ENCODE data around the gene PGD.
A peak's percentile ranks its signal among the peaks of the same experiment; 100 is the strongest.

The PGD gene

DNA sequence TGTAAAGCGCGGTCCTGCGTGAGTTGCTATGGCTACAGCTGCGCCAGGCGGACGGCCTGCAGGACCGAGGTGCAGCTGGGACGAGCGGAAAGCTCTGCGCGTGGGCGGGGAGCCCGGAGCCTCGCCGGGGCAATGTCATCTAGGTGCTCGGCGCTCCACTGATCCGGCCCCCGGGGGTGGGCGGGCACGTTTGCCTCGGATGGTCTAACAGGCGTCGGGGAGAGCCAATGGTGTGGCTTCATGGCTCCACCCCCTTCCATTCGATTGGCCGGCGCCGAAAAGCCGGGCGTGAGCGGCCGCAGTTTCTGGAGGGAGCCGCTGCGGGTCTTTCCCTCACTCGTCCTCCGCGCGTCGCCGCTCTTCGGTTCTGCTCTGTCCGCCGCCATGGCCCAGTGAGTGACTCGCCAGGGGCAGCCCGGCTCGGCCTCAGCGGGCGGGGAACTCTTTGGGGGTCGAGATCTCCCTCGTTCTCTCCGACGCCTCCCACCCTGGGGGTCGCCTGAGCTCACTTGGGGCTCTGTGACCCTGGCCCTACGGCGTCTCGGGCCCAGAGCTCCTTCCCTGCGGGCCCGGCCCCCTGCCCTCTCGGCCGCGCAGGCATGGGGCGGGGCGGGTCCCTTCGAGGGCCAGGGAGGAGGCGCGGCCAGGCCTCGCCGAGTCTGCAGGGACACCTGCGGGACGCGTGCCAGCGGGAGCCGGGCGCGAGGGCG, at the start of gene PGD:
TSS of gene PGD (plus strand) at position 331 of the 710 bp plus-strand sequence. CDS start at position 385, 54 bp downstream.
- DNase-seq = peak; percentile 99

DNA sequence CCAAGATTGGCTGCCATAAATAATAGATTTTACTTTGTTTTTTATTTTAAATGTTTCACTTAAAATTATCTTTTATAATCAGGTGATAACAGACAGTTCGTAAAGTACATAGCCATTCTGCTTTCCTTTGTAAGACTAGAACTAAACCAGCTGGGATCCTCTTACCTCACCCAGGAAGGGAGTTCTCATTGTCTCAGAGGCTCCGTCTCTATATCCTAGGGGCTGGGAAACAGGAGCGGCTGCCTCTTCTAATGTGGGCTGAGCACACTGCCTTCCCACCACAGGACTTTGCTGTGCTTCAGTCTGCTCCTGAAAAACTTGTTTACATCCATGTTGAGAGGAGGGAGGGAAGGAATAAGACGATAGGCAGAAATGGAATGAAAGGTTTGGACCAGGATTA, 45.6 kb upstream of the PGD start:
- no peak for DNase-seq

GRCh38 chr1:10353693-10354092, 45.2 kb upstream of the PGD start:
- no peak for DNase-seq

- DNase-seq = no peak
These were observed 38.8 kb upstream of the PGD start for GRCh38 chr1:10360045-10360444.

GRCh38 chr1:10361515-10361914, 37.3 kb upstream of the PGD start:
- DNase-seq = no peak

DNA sequence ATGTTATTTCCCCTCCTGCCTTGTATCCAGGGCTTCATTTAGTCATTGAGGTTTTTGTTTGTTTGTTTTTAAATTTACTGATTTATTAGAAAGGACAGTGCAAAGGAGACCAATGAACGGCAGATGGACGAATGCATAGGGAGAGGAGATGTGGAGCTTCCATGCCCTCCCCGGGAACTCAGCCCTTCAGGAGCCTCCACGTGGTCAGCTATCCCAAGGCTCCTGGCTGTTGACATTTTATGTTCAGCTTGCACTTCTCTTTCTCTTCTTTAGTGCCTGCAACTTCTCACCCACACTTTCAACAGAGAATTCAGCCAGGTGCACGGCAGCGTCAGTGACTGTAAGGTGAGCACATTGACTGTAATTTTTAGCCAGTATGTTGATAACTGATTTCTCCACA, 30.7 kb upstream of the PGD start:
- DNase-seq = no peak

GRCh38 chr1:10374442-10374860, 24.4 kb upstream of the PGD start:
- DNase-seq = no peak

- DNase-seq = peak; percentile 91
These were observed 21.4 kb upstream of the PGD start for GRCh38 chr1:10377365-10378029.

- DNase-seq = peak; percentile 51
These were observed 20.6 kb upstream of the PGD start for GRCh38 chr1:10378081-10378841.

DNA sequence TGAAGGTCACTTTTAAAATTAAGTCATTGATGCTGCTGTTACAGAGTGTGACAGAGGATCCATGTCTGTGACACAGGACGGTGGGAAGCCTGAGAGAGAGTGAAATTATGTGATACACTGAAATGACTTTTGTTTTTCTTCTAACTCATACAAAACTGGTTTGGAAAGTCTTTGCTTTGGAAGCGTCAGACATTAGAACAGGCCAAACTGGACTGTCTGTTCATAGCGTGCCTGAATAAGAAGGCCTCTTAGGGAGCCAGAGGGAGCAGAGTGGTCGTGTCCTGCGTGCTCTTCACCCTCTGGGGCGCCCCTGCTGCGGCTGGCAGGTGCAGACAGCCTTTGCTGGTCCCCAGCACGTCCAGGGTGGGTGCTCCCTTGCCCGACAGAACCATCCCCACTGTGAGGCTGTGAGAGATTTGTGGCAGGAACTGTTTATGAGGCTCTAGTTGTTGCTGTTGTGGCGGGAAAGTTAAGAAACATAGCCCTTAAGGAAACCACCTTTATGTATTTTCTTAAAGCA, 19.7 kb upstream of the PGD start:
- no peak for DNase-seq

- DNase-seq = no peak
These were observed 19.2 kb upstream of the PGD start for GRCh38 chr1:10379676-10380075.

GRCh38 chr1:10380594-10381275, 18.1 kb upstream of the PGD start:
- no peak for DNase-seq

DNA sequence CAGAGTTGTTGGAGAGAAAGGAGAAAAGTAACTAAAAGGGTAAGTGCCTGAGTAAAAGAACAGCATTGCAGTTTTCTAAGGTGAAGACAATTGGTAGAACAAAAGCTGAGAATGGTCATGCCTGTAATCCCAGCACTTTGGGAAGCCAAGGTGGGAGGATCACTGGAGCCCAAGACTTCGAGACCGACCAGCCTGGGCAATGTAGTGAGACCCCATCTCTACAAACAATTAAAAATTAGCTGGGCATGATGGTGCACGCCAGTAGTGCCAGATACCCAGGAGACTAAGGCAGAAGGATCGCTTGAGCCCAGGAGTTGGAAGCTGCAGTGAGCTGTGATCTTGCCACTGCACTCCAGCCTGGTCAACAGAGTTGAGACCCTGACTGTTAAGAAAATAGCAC, 15.2 kb upstream of the PGD start:
- DNase-seq = no peak

GRCh38 chr1:10384219-10384618, 14.6 kb upstream of the PGD start:
- DNase-seq = no peak

- DNase-seq = no peak
These were observed 11.8 kb upstream of the PGD start for GRCh38 chr1:10386761-10387676.

GRCh38 chr1:10387677-10388386, 11.0 kb upstream of the PGD start:
- peak; percentile 74 for DNase-seq

DNA sequence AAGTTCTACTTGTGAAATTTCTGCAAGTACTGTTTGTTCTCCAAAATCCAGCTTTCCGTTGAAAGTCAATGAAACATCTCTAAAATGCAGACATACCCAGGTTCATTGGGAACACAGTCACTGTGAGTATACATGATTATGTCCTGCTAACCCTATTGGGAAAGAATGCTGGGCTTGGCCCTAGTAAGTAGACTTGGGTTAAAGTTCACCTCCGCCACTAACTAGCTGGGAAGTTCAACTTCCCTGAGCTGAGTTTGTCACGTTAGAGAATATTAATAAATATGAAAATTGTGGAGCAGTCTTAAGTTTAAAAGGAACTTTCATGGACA, 10.5 kb upstream of the PGD start:
- no peak for DNase-seq

GRCh38 chr1:10389271-10389973, 9.4 kb upstream of the PGD start:
- DNase-seq = peak; percentile 42

DNA sequence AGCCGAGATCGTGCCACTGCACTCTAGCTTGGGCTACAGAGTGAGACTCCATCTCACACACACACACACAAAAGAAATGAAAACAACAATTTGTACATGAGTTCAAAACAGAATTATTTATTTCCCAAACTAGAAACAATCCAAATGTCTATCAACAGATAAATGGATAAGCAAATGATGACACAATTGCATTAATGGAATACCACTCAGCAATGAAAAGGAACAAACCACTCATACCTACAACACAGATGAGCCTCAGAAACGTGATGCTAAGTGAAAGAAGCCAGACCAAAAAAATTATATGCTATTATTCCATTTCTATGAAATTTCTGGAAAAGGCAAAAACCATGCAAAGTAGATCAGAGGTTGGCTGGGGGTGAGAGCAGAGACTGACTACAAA, 2.0 kb upstream of the PGD start:
- no peak for DNase-seq

GRCh38 chr1:10398278-10398733, 558 bp upstream of the PGD start:
- no peak for DNase-seq
